Body of pancreas (tissue), 4 donors: ENCODE measurements around the gene CADPS. TPM values are rescaled to one million over a fixed set of nuclear protein-coding genes. Genes with fewer than 3 reads are reported as not detected.

ENCODE experiments used
- ATAC-seq: fragments of 150-250 bp; one replicate; pipeline ENCODE4 v1.9.1; 2016
- DNase-seq, 4 donors: peaks; one replicate each; pipeline ENCODE4 v3.0.0-alpha.2; 2019
- H3K27ac ChIP-seq, 4 donors: fragments of 200-600 bp; sonication (generic); 1 replicate in 3 of 4; 2 replicates in 1 of 4; pipeline versions ENCODE4 v1.5.1 to v1.6.1; 2016 to 2019; ENCODE audit warnings: mild to moderate bottlenecking in 1 of 4, mixed read lengths in 1 of 4, moderate library complexity in 1 of 4
- H3K27me3 ChIP-seq, 2 donors: fragments of 200-600 bp; sonication (generic); one replicate each; pipeline ENCODE4 v1.6.0; 2016; ENCODE audit warnings: mild to moderate bottlenecking in 1 of 2
- H3K36me3 ChIP-seq, 2 donors: fragments of 200-600 bp; sonication (generic); replicated peaks in 1 of 2; 2 replicates each; pipeline ENCODE4 v1.5.1; 2016; ENCODE audit warnings: low read depth in 2 of 2; ENCODE audit not compliant: insufficient read depth in 1 of 2
- H3K4me1 ChIP-seq: fragments of 200-600 bp; sonication (generic); one replicate; pipeline ENCODE4 v1.6.0; 2016
- H3K4me3 ChIP-seq, 2 donors: fragments of 200-600 bp; sonication (generic); 1 replicate in 1 of 2; 2 replicates in 1 of 2; pipeline ENCODE4 v1.5.1; 2016 to 2019
- H3K9me3 ChIP-seq, 3 donors: fragments of 200-600 bp; sonication (generic); 1 replicate in 2 of 3; 2 replicates in 1 of 3; pipeline ENCODE4 v1.5.1; 2016
- CTCF ChIP-seq, 7 experiments: fragments of 450-650 bp in 4 of 7; fragments of 200-600 bp in 3 of 7; sonication (generic) in 3 of 7; IDR thresholded peaks; one replicate each; pipeline ENCODE4 v1.5.1; 2016 to 2019; ENCODE audit warnings: antibody characterized with exemption in 7 of 7
- POLR2A ChIP-seq, 3 donors: fragments of 450-650 bp; IDR thresholded peaks; one replicate each; pipeline ENCODE4 v1.6.1; 2016; ENCODE audit warnings: antibody characterized with exemption in 3 of 3, mild to moderate bottlenecking in 2 of 3
- WGBS, 2 donors: methylation state at CpG; one replicate each; pipeline ENCODE4 v1.1.5; 2017; 5-methylcytosine and 5-hydroxymethylcytosine counted together
- intact Hi-C: fragments of 100-400 bp; cut with DNase I; formaldehyde crosslinking; loops from one replicate; pipeline ENCODE4 v1.15.1; 2023
- total RNA-seq, 2 donors: library from RNA; depleted of rRNA; stranded (reverse); fragments of >200 nt; gene quantifications; one replicate each; pipeline ENCODE4 v1.1.0, GENCODE V29; 2016

Gene CADPS
- total RNA-seq, 2 donors from 2014 or later = 22.1 to 67.6 TPM

- H3K4me1 ChIP-seq = no peaks in the 10 kb centered on the region
- no peak overlapping the region for H3K27ac ChIP-seq
- no peak for ATAC-seq
- no peaks in the 10 kb centered on the region for H3K36me3 ChIP-seq
- TF ChIP-seq POLR2A (IDR thresholded peaks at IDR 0.05) (no peak), CTCF (IDR thresholded peaks at IDR 0.05) (no peak)
- no peak for DNase-seq
- H3K27me3 ChIP-seq = no peaks in the 10 kb centered on the region
- intact Hi-C loops = no loop called here
- no peaks in the 10 kb centered on the region for H3K9me3 ChIP-seq
- WGBS, 2 donors = 58 to 76% methylated on average over 5 of the region's 5 CpGs
- H3K4me3 ChIP-seq = no peak overlapping the region
Observed at GRCh38 chr3:62557450-62557849, 317.8 kb downstream of the CADPS start.

- Histone ChIP-seq H3K4me3 (no peak overlapping the region), H3K36me3 (no peaks in the 10 kb centered on the region), H3K4me1 (no peaks in the 10 kb centered on the region), H3K27ac (no peak overlapping the region), H3K9me3 (no peaks in the 10 kb centered on the region), H3K27me3 (no peaks in the 10 kb centered on the region)
- intact Hi-C loops = no loop called here
- 71 to 73% methylated on average over 10 of the region's 10 CpGs for WGBS, 2 donors
- TF ChIP-seq CTCF (IDR thresholded peaks at IDR 0.05) (no peak), POLR2A (IDR thresholded peaks at IDR 0.05) (no peak)
- ATAC-seq (no peak), DNase-seq (no peak)
Observed at GRCh38 chr3:62556121-62556815, 318.9 kb downstream of the CADPS start.

GRCh38 chr3:62554264-62554799, 320.9 kb downstream of the CADPS start:
- 61 to 67% methylated on average over 3 of the region's 3 CpGs for WGBS, 2 donors
- ATAC-seq = no peak
- DNase-seq = no peak
- Histone ChIP-seq H3K9me3 (no peaks in the 10 kb centered on the region), H3K27ac (no peak overlapping the region), H3K4me3 (no peak overlapping the region), H3K4me1 (no peaks in the 10 kb centered on the region), H3K27me3 (no peaks in the 10 kb centered on the region), H3K36me3 (no peaks in the 10 kb centered on the region)
- TF ChIP-seq POLR2A (IDR thresholded peaks at IDR 0.05) (no peak), CTCF (IDR thresholded peaks at IDR 0.05) (no peak)
- intact Hi-C loops = no loop called here

GRCh38 chr3:62553811-62554210, 321.4 kb downstream of the CADPS start:
- no peak for ATAC-seq
- 59 to 71% methylated on average over 4 of the region's 4 CpGs for WGBS, 2 donors
- TF ChIP-seq POLR2A (IDR thresholded peaks at IDR 0.05) (no peak), CTCF (IDR thresholded peaks at IDR 0.05) (no peak)
- no peaks in the 10 kb centered on the region for H3K36me3 ChIP-seq
- intact Hi-C loops = no loop called here
- no peaks in the 10 kb centered on the region for H3K27me3 ChIP-seq
- no peaks in the 10 kb centered on the region for H3K9me3 ChIP-seq
- H3K27ac ChIP-seq = no peak overlapping the region
- no peak for DNase-seq
- H3K4me3 ChIP-seq = no peak overlapping the region
- no peaks in the 10 kb centered on the region for H3K4me1 ChIP-seq

- Histone ChIP-seq H3K4me1 (no peaks in the 10 kb centered on the region), H3K9me3 (no peaks in the 10 kb centered on the region), H3K4me3 (no peak overlapping the region), H3K36me3 (no peaks in the 10 kb centered on the region), H3K27ac (no peak overlapping the region), H3K27me3 (no peaks in the 10 kb centered on the region)
- no peak for DNase-seq
- TF ChIP-seq POLR2A (IDR thresholded peaks at IDR 0.05) (no peak), CTCF (IDR thresholded peaks at IDR 0.05) (no peak)
- no peak for ATAC-seq
- 82 to 92% methylated on average over 2 of the region's 2 CpGs for WGBS, 2 donors
- intact Hi-C loops = no loop called here
Observed at GRCh38 chr3:62551556-62551955, 323.7 kb downstream of the CADPS start.
